Endothelial cell (in vitro differentiated cells): Measurements from ENCODE around the gene MEIOC. TPM values are rescaled to one million over a fixed set of nuclear protein-coding genes. Genes with fewer than 3 reads are reported as not detected.
"Not testable (repeated sequence)": the region's sequence is repeated elsewhere in the genome, so short reads cannot be mapped to it uniquely, and the experiment has no call there.

ENCODE experiments used
- DNase-seq: peaks from one replicate; pipeline ENCODE4 v3.0.0; 2021; ENCODE audit warnings: low spot score
- H3K27ac Mint-ChIP-seq: one replicate; pipeline ENCODE4 v1.8.0; 2021; ENCODE audit warnings: mixed read lengths, inconsistent platforms; ENCODE audit not compliant: unreplicated experiment
- H3K27me3 Mint-ChIP-seq: one replicate; pipeline ENCODE4 v1.8.0; 2021; ENCODE audit warnings: mild to moderate bottlenecking, moderate library complexity, mixed read lengths, inconsistent platforms; ENCODE audit not compliant: unreplicated experiment
- H3K36me3 Mint-ChIP-seq: one replicate; pipeline ENCODE4 v1.8.0; 2021; ENCODE audit warnings: mild to moderate bottlenecking, low read depth, mixed read lengths, inconsistent platforms; ENCODE audit not compliant: unreplicated experiment
- H3K4me1 Mint-ChIP-seq: one replicate; pipeline ENCODE4 v1.8.0; 2021; ENCODE audit warnings: mild to moderate bottlenecking, mixed read lengths, inconsistent platforms; ENCODE audit not compliant: unreplicated experiment
- H3K4me3 Mint-ChIP-seq: one replicate; pipeline ENCODE4 v1.8.0; 2021; ENCODE audit warnings: mild to moderate bottlenecking, mixed read lengths, inconsistent platforms; ENCODE audit not compliant: unreplicated experiment
- H3K9me3 Mint-ChIP-seq: one replicate; pipeline ENCODE4 v1.8.0; 2021; ENCODE audit warnings: mixed read lengths, inconsistent platforms; ENCODE audit not compliant: unreplicated experiment
- CTCF ChIP-seq: fragments of 200-600 bp; sonication (generic); IDR thresholded peaks from one replicate; pipeline ENCODE4 v1.5.0; 2021; ENCODE audit warnings: antibody characterized with exemption; ENCODE audit not compliant: unreplicated experiment
- total RNA-seq: library from RNA; stranded (reverse); fragmentation: NEBNext Ultra II Directional; extraction: Animal tissue kit (Norgen Biotek cat#: 25700); gene quantifications from one replicate; pipeline ENCODE4 v1.2.1, GENCODE V29; 2021; ENCODE audit not compliant: unreplicated experiment

MEIOC gene
- total RNA-seq, 1 donor from 2014 or later: not detected

DNA sequence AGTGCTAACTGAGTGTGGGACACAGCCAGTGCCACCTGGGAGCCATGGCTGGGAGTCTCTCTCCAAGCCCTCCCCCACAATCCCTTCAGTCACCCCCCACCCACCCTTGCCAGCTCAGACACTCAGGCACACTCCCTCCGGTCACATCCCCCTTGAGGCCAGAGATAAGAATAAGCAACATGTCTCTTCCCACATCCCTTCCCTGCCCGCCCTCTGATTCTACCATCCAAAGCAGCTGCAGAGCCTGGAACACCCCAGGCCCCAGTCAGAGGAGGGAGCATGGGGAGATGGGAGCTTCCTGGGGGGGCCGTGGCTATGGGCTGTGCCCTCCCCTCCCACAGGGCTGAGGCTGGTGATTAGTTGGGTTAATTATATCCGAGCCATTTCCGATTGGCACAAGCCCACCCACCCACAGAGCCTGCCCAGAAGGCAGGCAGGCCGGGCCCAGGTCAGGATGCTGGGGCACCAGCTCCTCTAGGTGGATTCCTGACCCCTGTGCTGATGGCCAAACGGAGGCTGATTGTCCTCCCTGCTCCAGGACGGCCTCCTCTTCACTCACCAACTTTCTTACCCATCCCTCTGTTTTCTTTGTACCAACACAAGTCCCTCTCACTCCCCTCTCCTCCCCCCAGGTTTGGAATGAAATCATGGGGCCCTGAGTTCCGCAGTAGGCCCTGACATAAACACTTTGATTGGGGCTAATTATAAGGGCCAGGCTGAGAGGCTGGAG lies 28.6 kb upstream of the MEIOC start:
- H3K4me1 Mint-ChIP-seq: peaks cover 5% of the 10 kb centered on the region
- H3K9me3 Mint-ChIP-seq: no peaks in the 10 kb centered on the region
- peaks cover 1% of the 10 kb centered on the region for H3K27me3 Mint-ChIP-seq
- no peak for DNase-seq
- no peak for TF ChIP-seq CTCF
- H3K36me3 Mint-ChIP-seq: no peaks in the 10 kb centered on the region
- H3K4me3 Mint-ChIP-seq: no peak overlapping the region
- H3K27ac Mint-ChIP-seq: no peak overlapping the region

- Mint-ChIP-seq H3K4me1 (peaks cover 5% of the 10 kb centered on the region), H3K4me3 (no peak overlapping the region), H3K36me3 (no peaks in the 10 kb centered on the region), H3K27me3 (peaks cover 1% of the 10 kb centered on the region), H3K9me3 (no peaks in the 10 kb centered on the region), H3K27ac (no peak overlapping the region)
- no peak for TF ChIP-seq CTCF
- peak; percentile 56 for DNase-seq
Measured at GRCh38 chr17:44628243-44629188, 27.8 kb upstream of the MEIOC start.

DNA sequence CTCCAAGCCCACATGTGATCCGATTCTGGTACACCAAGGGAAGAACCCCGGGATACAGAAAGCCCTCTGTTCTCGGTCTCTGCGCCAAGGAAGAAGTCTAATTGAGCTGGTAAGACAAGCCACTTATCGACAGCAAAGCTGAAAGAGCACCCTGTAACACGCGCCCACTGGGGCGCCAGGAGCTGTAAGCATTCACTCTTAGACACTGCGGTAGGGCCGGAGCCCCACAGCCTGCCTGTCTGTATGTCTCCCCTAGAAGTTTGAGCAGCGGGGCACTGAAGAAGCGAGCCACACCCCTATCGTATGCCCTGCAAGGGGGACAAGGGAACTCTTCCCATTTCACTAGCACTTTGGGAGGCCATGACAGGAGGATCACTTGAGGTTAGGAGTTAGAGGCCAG lies 27.0 kb upstream of the MEIOC start:
- Mint-ChIP-seq H3K27ac (no peak overlapping the region), H3K36me3 (no peaks in the 10 kb centered on the region), H3K27me3 (peaks cover 1% of the 10 kb centered on the region), H3K9me3 (no peaks in the 10 kb centered on the region), H3K4me1 (peaks cover 5% of the 10 kb centered on the region), H3K4me3 (no peak overlapping the region)
- TF ChIP-seq CTCF: no peak
- no peak for DNase-seq

GRCh38 chr17:44630703-44631102 lies 25.6 kb upstream of the MEIOC start:
- H3K36me3 Mint-ChIP-seq: no peaks in the 10 kb centered on the region
- peaks cover 1% of the 10 kb centered on the region for H3K27me3 Mint-ChIP-seq
- no peak overlapping the region for H3K27ac Mint-ChIP-seq
- H3K4me1 Mint-ChIP-seq: peaks cover 5% of the 10 kb centered on the region
- DNase-seq: no peak
- H3K9me3 Mint-ChIP-seq: no peaks in the 10 kb centered on the region
- no peak overlapping the region for H3K4me3 Mint-ChIP-seq
- TF ChIP-seq CTCF: no peak

GRCh38 chr17:44633998-44634397 lies 22.3 kb upstream of the MEIOC start:
- Mint-ChIP-seq H3K27me3 (no peaks in the 10 kb centered on the region), H3K4me3 (no peak overlapping the region), H3K4me1 (no peaks in the 10 kb centered on the region), H3K36me3 (no peaks in the 10 kb centered on the region), H3K27ac (no peak overlapping the region), H3K9me3 (no peaks in the 10 kb centered on the region)
- no peak for DNase-seq
- no peak for TF ChIP-seq CTCF

DNA sequence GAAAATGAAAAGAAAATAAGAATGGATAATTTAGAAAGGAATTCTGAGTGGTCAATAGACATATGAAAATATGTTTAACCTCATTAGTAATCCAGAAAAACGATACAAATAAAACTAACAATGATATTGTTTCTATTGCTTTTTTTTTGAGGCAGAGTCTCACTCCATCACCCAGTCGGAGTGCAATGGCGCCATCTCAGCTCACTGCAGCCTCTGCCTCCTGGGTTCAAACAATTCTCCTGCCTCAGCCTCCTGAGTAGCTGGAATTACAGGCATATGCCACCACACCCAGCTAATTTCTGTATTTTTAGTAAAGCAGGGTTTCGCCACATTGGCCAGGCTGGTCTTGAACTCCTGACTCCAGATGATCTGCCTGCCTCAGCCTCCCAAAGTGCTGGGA lies 21.9 kb upstream of the MEIOC start:
- not testable (repeated sequence) for H3K4me1 Mint-ChIP-seq, H3K27ac Mint-ChIP-seq

More for the DNA sequence above, 21.9 kb upstream of the MEIOC start:
- not testable (repeated sequence) for H3K27me3 Mint-ChIP-seq, H3K4me3 Mint-ChIP-seq, H3K36me3 Mint-ChIP-seq, H3K9me3 Mint-ChIP-seq, DNase-seq
